A549 (cell line): ENCODE measurements around the gene CRIP2. TPM values are rescaled to one million over a fixed set of nuclear protein-coding genes. Genes with fewer than 3 reads are reported as not detected.
A peak's percentile ranks its signal among the peaks of the same experiment; 100 is the strongest.

Experiments
- ATAC-seq, 2 experiments: fragments of 200-7000 bp in 1 of 2; fragments of >200 bp in 1 of 2; cut with Nextera tagmentation in 1 of 2; cut with Tn5 transposase in 1 of 2; 3 replicates each; pipeline versions ENCODE4 v1.8.0 to v1.9.1; 2018 to 2020; ENCODE audit warnings: mild to moderate bottlenecking in 1 of 2, moderate library complexity in 1 of 2
- CTCF ChIA-PET: fragments of 300-600 bp; sonication (Branson Sonifier 250); formaldehyde crosslinking; extraction: SDS; loops from one replicate; lab custom pipeline; 2021; ENCODE audit warnings: antibody characterized with exemption, inconsistent platforms; lab: Yijun Ruan, JAX
- POLR2A ChIA-PET: fragments of 350-600 bp; formaldehyde crosslinking; extraction: SDS; loops from one replicate; lab custom pipeline; 2021; ENCODE audit warnings: antibody characterized with exemption, inconsistent platforms; lab: Yijun Ruan, JAX
- DNase-seq, 2 experiments: peaks; one replicate each; pipeline versions ENCODE4 v3.0.0 to v3.0.0-alpha.2; 2011 to 2016; ENCODE audit warnings: low read depth in 1 of 2, low spot score in 1 of 2
- FAIRE-seq: peaks from 2 replicates; lab custom pipeline; 2011; peaks lifted over from hg19 to GRCh38; lab: Jason Lieb, UNC
- H3K27ac ChIP-seq, 2 experiments: fragments of >200 bp; sonication (Bioruptor Twin); formaldehyde crosslinking; 3 replicates each; pipeline ENCODE4 v1.5.1; 2016 to 2017
- H3K4me1 ChIP-seq: fragments of >200 bp; sonication (Bioruptor Twin); formaldehyde crosslinking; 3 replicates; pipeline ENCODE4 v1.6.1; 2016
- H3K4me2 ChIP-seq: fragments of >200 bp; sonication (Bioruptor Twin); formaldehyde crosslinking; 3 replicates; pipeline ENCODE4 v1.6.1; 2016
- H3K4me3 ChIP-seq: fragments of >200 bp; sonication (Bioruptor Twin); formaldehyde crosslinking; 3 replicates; pipeline ENCODE4 v1.5.1; 2016
- H3K9me3 ChIP-seq: fragments of >200 bp; sonication (Bioruptor Twin); formaldehyde crosslinking; 3 replicates; pipeline ENCODE4 v1.6.1; 2016
- CBX8 ChIP-seq: fragments of 200-600 bp; sonication (generic); IDR thresholded peaks from 2 replicates; pipeline ENCODE4 v1.6.1; 2016
- EHF ChIP-seq: fragments of 250-450 bp; sonication (Bioruptor Pico); IDR thresholded peaks from 2 replicates; pipeline ENCODE4 v1.5.0; 2020; ENCODE audit warnings: mild to moderate bottlenecking
- EP300 ChIP-seq, 2 experiments: fragments of >200 bp; sonication (Bioruptor Twin); formaldehyde crosslinking; IDR thresholded peaks; 2 replicates in 1 of 2; 3 replicates in 1 of 2; pipeline ENCODE4 v1.6.1; 2016 to 2017
- ESRRA ChIP-seq: fragments of 150-350 bp; IDR thresholded peaks from 2 replicates; pipeline ENCODE4 v1.6.1; 2014; ENCODE audit warnings: mild to moderate bottlenecking, low read length, borderline replicate concordance
- FOSB ChIP-seq: fragments of 250-450 bp; sonication (Bioruptor Pico); IDR thresholded peaks from 2 replicates; pipeline ENCODE4 v1.5.0; 2020; ENCODE audit warnings: mild to moderate bottlenecking, moderate library complexity
- FOSL2 ChIP-seq, 2 experiments: fragments of 450-650 bp in 1 of 2; fragments of >200 bp in 1 of 2; sonication (Bioruptor Twin) in 1 of 2; formaldehyde crosslinking; IDR thresholded peaks; 2 replicates each; pipeline versions ENCODE4 v1.5.0 to v1.6.1; 2016 to 2020; ENCODE audit warnings: mild to moderate bottlenecking in 1 of 2, moderate library complexity in 1 of 2
- GATA3 ChIP-seq: IDR thresholded peaks from 2 replicates; pipeline ENCODE4 v1.6.1; 2012; ENCODE audit warnings: borderline replicate concordance
- MAFK ChIP-seq: fragments of 450-650 bp; IDR thresholded peaks from 2 replicates; pipeline ENCODE4 v1.6.1; 2014; ENCODE audit not compliant: partially characterized antibody
- NPAS2 ChIP-seq: fragments of 250-450 bp; sonication (Bioruptor Pico); IDR thresholded peaks from 2 replicates; pipeline ENCODE4 v1.8.0; 2022; ENCODE audit warnings: mild to moderate bottlenecking, moderate library complexity, borderline replicate concordance
- PHF8 ChIP-seq: fragments of 200-600 bp; sonication (generic); IDR thresholded peaks from 2 replicates; pipeline ENCODE4 v1.6.1; 2016; ENCODE audit warnings: low read depth, mild to moderate bottlenecking, antibody characterized with exemption, moderate library complexity, borderline replicate concordance
- POLR2A ChIP-seq: IDR thresholded peaks from 2 replicates; pipeline ENCODE4 v1.6.1; 2012; ENCODE audit warnings: mild to moderate bottlenecking, low read length
- POLR2AphosphoS2 ChIP-seq: conservative IDR thresholded peaks from 2 replicates; pipeline ENCODE4 v1.6.1; 2012; ENCODE audit warnings: low read length, improper control_type of control experiment, inconsistent platforms
- RARB ChIP-seq: fragments of 250-450 bp; sonication (Bioruptor Pico); IDR thresholded peaks from 2 replicates; pipeline ENCODE4 v1.8.0; 2021; ENCODE audit warnings: mild to moderate bottlenecking, moderate library complexity
- REST ChIP-seq: fragments of 200-600 bp; sonication (generic); IDR thresholded peaks from 2 replicates; pipeline ENCODE4 v1.6.1; 2016; ENCODE audit warnings: antibody characterized with exemption, mild to moderate bottlenecking, moderate library complexity
- RFX5 ChIP-seq: fragments of 450-650 bp; IDR thresholded peaks from 2 replicates; pipeline ENCODE4 v1.7.1; 2014; ENCODE audit warnings: antibody characterized with exemption, mild to moderate bottlenecking, moderate library complexity
- SMC3 ChIP-seq: fragments of >200 bp; sonication (Bioruptor Twin); formaldehyde crosslinking; IDR thresholded peaks from 3 replicates; pipeline ENCODE4 v1.6.1; 2018; ENCODE audit warnings: inconsistent platforms
- USF2 ChIP-seq: fragments of 450-650 bp; IDR thresholded peaks from 2 replicates; pipeline ENCODE4 v1.6.1; 2014; ENCODE audit warnings: antibody characterized with exemption
- ZC3H11A ChIP-seq: fragments of 450-650 bp; IDR thresholded peaks from 2 replicates; pipeline ENCODE4 v1.6.1; 2014; ENCODE audit warnings: antibody characterized with exemption, mild to moderate bottlenecking
- ZFP36 ChIP-seq: fragments of 450-650 bp; IDR thresholded peaks from 2 replicates; pipeline ENCODE4 v1.6.1; 2014; ENCODE audit warnings: borderline replicate concordance; ENCODE audit not compliant: partially characterized antibody
- ZNF302 ChIP-seq: fragments of 250-450 bp; sonication (Bioruptor Pico); IDR thresholded peaks from 2 replicates; pipeline ENCODE4 v1.9.0; 2021; ENCODE audit warnings: inconsistent platforms, mild to moderate bottlenecking, moderate library complexity
- WGBS: methylation state at CpG from one replicate; pipeline ENCODE4 v1.1.6; 2017; ENCODE audit errors: missing lambda C conversion rate; 5-methylcytosine and 5-hydroxymethylcytosine counted together
- polyA plus RNA-seq, 4 experiments: library from polyadenylated mRNA; depleted of rRNA in 3 of 4; stranded (reverse); fragments of >200 nt; fragmentation: RNase III in 1 of 4; extraction: RNeasy Plus Mini Kit Qiagen cat#74134 plus additional on column Dnase treatment in 1 of 4; gene quantifications; 2 replicates in 3 of 4; 3 replicates in 1 of 4; pipeline ENCODE4 v1.2.3, GENCODE V29; 2011 to 2017
- TF ChIP-seq, protein P1 (sequence below): IDR thresholded peaks from 2 replicates; pipeline ENCODE4 v1.6.1; 2012
- TF ChIP-seq, protein P2 (sequence below): fragments of 250-450 bp; sonication (Bioruptor Pico); IDR thresholded peaks from 2 replicates; pipeline ENCODE4 v1.5.0; 2020; ENCODE audit warnings: low read depth, mild to moderate bottlenecking, moderate library complexity
- TF ChIP-seq, protein P3 (sequence below): fragments of >200 bp; sonication (Bioruptor Twin); formaldehyde crosslinking; IDR thresholded peaks from 3 replicates; pipeline ENCODE4 v1.5.1; 2016

Gene CRIP2
- polyA plus RNA-seq, 2 of the 4 experiments (the other 2 are of a cell fraction), result 41.0 to 67.3 TPM

DNA sequence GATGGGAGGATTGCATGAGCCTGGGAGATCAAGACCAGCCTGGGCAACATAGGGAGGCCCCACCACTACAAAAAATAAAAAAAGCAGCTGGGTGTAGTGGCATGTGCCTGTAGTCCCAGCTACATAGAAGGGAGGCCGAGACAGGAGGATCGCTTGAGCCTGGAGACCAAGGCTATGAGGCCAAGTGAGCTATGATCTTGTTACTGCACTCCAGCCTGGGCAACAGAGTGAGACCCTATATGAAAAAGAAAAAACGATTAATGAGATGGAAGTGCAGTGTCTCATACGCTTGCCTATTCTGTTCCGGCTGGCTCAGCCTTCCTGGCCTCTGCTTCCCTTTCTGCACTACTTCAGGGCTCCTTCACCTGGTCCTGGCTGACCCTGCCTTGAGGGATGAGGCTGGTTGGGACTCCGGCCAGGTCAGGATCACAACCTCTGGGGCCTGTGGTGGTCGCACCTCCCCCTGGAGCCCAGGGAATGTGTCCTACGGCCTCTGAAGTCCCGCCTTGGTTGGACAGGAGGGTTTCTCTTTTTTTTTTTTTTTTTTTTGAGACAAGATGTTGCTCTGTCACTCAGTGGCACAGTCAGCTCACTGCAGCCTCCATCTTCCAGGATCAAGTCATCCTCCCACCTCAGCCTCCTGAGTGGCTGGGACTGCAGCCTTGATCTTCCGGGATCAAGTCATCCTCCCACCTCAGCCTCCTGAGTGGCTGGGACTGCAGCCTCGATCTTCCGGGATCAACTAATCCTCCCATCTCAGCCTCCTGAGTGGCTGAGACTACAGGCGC lies 27.1 kb downstream of the CRIP2 start:
- TF ChIP-seq ZFP36, result no peak
- TF ChIP-seq CBX8, result no peak
- WGBS, result 78% methylated on average over 13 of the region's 13 CpGs
- no peaks in the 10 kb centered on the region for H3K9me3 ChIP-seq
- FAIRE-seq (no peak), ATAC-seq (peak in 1 of 2 experiments; percentile 1; a peak in 1 of 6 replicates), DNase-seq (no peak)
- POLR2A ChIA-PET, result no interaction called here
- CTCF ChIA-PET, result interaction anchor here (0.6 to 4.6 kb wide), 7 partner anchors 8 to 36 kb away, joined by 3 to 19 read pairs (median 7); partner anchors contain the start of gene CRIP1
- no peaks in the 10 kb centered on the region for H3K4me1 ChIP-seq
- H3K4me2 ChIP-seq, result no peak overlapping the region
- no peak overlapping the region for H3K27ac ChIP-seq
- no peak overlapping the region for H3K4me3 ChIP-seq

GRCh38 chr14:105502446-105503295 lies 28.1 kb downstream of the CRIP2 start:
- Histone ChIP-seq H3K27ac (no peak overlapping the region), H3K4me1 (no peaks in the 10 kb centered on the region), H3K9me3 (no peaks in the 10 kb centered on the region), H3K4me2 (no peak overlapping the region), H3K4me3 (no peak overlapping the region)
- FAIRE-seq (no peak), ATAC-seq (peak in 1 of 2 experiments; percentile 5; a peak in 2 of 6 replicates), DNase-seq (no peak)
- POLR2A ChIA-PET, result no interaction called here
- WGBS, result 79% methylated on average over 10 of the region's 18 CpGs
- CTCF ChIA-PET, result interaction anchor here (0.6 to 4.6 kb wide), 5 partner anchors 9 to 35 kb away, joined by 4 to 19 read pairs (median 7); partner anchors contain the start of gene CRIP1
- TF ChIP-seq EHF (CRISPR knock-in tag) (no peak), ZNF302 (no peak), FOSB (no peak), POLR2AphosphoS2 (no peak), FOSL2 (IDR thresholded peaks at IDR 0.05) (no peak), FOSL2 (CRISPR knock-in tag; IDR thresholded peaks at IDR 0.05) (no peak), SMC3 (no peak), GATA3 (no peak), RARB (CRISPR knock-in tag) (no peak)
- TF ChIP-seq, protein P1, sequence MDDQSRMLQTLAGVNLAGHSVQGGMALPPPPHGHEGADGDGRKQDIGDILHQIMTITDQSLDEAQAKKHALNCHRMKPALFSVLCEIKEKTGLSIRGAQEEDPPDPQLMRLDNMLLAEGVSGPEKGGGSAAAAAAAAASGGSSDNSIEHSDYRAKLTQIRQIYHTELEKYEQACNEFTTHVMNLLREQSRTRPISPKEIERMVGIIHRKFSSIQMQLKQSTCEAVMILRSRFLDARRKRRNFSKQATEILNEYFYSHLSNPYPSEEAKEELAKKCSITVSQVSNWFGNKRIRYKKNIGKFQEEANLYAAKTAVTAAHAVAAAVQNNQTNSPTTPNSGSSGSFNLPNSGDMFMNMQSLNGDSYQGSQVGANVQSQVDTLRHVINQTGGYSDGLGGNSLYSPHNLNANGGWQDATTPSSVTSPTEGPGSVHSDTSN, result no peak; the same call in 1 of the 2 replicates
- TF ChIP-seq, protein P2, sequence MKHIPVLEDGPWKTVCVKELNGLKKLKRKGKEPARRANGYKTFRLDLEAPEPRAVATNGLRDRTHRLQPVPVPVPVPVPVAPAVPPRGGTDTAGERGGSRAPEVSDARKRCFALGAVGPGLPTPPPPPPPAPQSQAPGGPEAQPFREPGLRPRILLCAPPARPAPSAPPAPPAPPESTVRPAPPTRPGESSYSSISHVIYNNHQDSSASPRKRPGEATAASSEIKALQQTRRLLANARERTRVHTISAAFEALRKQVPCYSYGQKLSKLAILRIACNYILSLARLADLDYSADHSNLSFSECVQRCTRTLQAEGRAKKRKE (CRISPR knock-in tag), result no peak

GRCh38 chr14:105503296-105503640 lies 28.6 kb downstream of the CRIP2 start:
- DNase-seq (no peak), FAIRE-seq (no peak), ATAC-seq (peak in 1 of 2 experiments; percentile 12; a peak in 2 of 6 replicates)
- POLR2A ChIA-PET, result no interaction called here
- Histone ChIP-seq H3K4me2 (no peak overlapping the region), H3K4me1 (no peaks in the 10 kb centered on the region), H3K27ac (no peak overlapping the region), H3K4me3 (no peak overlapping the region), H3K9me3 (no peaks in the 10 kb centered on the region)
- CTCF ChIA-PET, result interaction anchor here (1.6 to 4.6 kb wide), 3 partner anchors 9 to 25 kb away, joined by 4 to 19 read pairs (median 7); no protein-coding TSS in a partner anchor
- 84% methylated on average over 6 of the region's 7 CpGs for WGBS
- TF ChIP-seq EP300 (IDR thresholded peaks at IDR 0.05) (no peak), NPAS2 (CRISPR knock-in tag) (no peak), ESRRA (no peak), FOSB (no peak), USF2 (no peak), POLR2AphosphoS2 (no peak), RFX5 (no peak), PHF8 (no peak), ZC3H11A (no peak), MAFK (no peak), POLR2A (no peak), REST (no peak)
- TF ChIP-seq, protein P3, sequence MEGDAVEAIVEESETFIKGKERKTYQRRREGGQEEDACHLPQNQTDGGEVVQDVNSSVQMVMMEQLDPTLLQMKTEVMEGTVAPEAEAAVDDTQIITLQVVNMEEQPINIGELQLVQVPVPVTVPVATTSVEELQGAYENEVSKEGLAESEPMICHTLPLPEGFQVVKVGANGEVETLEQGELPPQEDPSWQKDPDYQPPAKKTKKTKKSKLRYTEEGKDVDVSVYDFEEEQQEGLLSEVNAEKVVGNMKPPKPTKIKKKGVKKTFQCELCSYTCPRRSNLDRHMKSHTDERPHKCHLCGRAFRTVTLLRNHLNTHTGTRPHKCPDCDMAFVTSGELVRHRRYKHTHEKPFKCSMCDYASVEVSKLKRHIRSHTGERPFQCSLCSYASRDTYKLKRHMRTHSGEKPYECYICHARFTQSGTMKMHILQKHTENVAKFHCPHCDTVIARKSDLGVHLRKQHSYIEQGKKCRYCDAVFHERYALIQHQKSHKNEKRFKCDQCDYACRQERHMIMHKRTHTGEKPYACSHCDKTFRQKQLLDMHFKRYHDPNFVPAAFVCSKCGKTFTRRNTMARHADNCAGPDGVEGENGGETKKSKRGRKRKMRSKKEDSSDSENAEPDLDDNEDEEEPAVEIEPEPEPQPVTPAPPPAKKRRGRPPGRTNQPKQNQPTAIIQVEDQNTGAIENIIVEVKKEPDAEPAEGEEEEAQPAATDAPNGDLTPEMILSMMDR, result no peak
